Urinary bladder (tissue), 4 donors: ENCODE data around the gene PIEZO1. TPM values are rescaled to one million over a fixed set of nuclear protein-coding genes. Genes with fewer than 3 reads are reported as not detected.

ENCODE experiments used
- DNase-seq: peaks from one replicate; pipeline ENCODE4 v3.0.0-alpha.2; 2015; ENCODE audit errors: extremely low spot score
- H3K27ac ChIP-seq: one replicate; pipeline ENCODE4 v1.5.1; 2013; ENCODE audit warnings: low read depth, mild to moderate bottlenecking, moderate library complexity
- H3K36me3 ChIP-seq: one replicate; pipeline ENCODE4 v1.6.1; 2013; ENCODE audit warnings: mild to moderate bottlenecking, moderate library complexity; ENCODE audit not compliant: insufficient read depth
- H3K4me1 ChIP-seq: one replicate; pipeline ENCODE4 v1.6.1; 2013; ENCODE audit warnings: mild to moderate bottlenecking, moderate library complexity; ENCODE audit not compliant: insufficient read depth
- H3K4me3 ChIP-seq: one replicate; pipeline ENCODE4 v1.5.1; 2013; ENCODE audit warnings: low read depth, low read length
- whole genome bisulfite sequencing: extraction: QIAGEN DNeasy Blood & Tissue Kit; methylation state at CpG from one replicate; pipeline ENCODE4 v1.1.7; 2013; 5-methylcytosine and 5-hydroxymethylcytosine counted together
- polyA plus RNA-seq: library from polyadenylated mRNA; stranded (reverse); fragments of 200-250 nt; gene quantifications from one replicate; pipeline ENCODE4 v1.2.3, GENCODE V29; 2013
- total RNA-seq: library from RNA; depleted of rRNA; stranded (reverse); fragments of >200 nt; gene quantifications from one replicate; pipeline ENCODE4 v1.2.3, GENCODE V29; 2014
- donor health status: healthy with polysubstance abuse.
- donor health status: healthy.

The PIEZO1 gene
- total and polyA plus RNA-seq, 2 donors = 62.0 to 205 TPM

DNA sequence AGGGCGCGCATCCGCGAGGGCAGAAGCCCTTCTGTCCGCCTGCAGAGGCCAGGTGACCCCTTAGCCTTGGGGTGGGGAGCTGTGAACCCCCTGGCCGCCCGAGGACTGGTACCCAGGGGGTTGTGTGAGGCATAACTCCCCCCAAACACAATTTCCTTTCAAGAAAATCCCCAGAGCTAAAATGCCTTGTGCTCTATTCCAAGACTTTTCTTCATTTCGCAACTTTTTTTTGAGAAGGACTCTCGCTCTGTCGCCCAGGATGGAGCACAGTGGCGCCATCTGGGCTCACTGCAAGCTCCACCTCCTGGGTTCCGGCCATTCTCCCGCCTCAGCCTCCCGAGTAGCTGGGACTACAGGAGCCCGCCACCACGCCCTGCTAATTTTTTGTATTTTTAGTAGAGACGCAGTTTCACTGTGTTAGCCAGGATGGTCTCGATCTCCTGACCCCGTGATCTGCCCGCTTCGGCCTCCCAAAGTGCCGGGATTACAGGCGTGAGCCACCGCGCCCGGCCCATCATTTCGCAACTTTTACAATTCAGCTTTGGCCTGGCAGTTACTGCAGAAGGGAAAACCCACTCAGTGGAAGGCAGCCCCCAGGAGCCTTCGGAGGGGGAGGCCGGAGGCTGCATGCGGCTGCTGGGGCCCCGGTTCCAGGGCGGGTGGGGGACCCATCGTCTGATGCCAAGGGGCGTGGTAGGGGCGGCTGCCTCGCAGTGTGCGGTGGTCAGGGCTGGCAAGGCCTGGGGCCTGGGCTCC, 27.7 kb upstream of the PIEZO1 start:
- H3K36me3 ChIP-seq = peaks cover 2% of the 10 kb centered on the region
- peak overlapping the region; percentile 40 for H3K4me3 ChIP-seq
- H3K4me1 ChIP-seq = no peaks in the 10 kb centered on the region
- H3K27ac ChIP-seq = peak overlapping the region; percentile 77
- no peak for DNase-seq
- 47% methylated on average over 37 of the region's 37 CpGs for WGBS

DNA sequence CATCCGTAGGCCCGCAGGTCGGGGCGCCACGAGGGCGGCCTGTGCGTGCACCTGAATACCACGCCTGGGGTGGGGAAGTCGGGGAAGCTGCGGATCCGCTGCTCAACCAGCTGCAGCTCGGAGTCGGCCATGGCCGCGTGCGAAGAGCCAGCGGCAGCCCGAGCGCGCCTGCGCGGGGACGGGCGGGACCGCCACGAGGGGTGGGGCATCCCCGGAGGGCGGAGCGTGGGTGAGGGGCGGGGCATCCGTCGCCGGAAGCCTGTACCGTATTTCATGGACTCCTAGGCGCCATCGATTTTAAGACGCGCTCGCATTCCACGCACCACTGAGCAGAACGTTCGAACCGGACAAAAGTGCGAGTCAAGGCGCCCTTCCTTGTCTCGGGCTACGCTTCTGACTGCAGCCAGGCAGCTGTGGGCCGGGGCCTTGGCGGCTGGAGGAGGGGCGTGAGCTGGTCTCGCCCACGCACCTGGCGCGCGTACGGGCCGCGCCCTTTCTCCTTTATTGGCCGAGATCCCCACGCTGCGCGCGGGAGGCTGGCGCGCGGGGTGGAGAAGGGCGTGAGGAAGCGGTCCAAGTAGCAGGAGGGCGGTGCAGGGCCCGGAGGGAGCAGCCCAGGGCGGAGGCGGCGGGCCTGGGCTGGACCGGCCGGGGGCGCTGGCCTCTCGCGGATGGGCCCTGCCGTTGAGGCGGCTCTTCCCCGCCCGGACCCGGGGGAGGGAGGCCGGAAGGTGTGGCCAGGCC, 26.9 kb upstream of the PIEZO1 start, which contains the start of gene APRT:
APRT (minus strand) TSS at position 160 of the 744 bp plus-strand sequence; CDS start at position 131, 29 bp downstream.
- peak within 1 kb of the TSS; percentile 76 for H3K4me3 ChIP-seq
- peaks cover 2% of the 10 kb centered on the region for H3K36me3 ChIP-seq
- DNase-seq = peak; percentile 78
- no peaks in the 10 kb centered on the region for H3K4me1 ChIP-seq
- peak within 1 kb of the TSS; percentile 77 for H3K27ac ChIP-seq
- under 1% methylated on average over 84 of the region's 84 CpGs for WGBS

DNA sequence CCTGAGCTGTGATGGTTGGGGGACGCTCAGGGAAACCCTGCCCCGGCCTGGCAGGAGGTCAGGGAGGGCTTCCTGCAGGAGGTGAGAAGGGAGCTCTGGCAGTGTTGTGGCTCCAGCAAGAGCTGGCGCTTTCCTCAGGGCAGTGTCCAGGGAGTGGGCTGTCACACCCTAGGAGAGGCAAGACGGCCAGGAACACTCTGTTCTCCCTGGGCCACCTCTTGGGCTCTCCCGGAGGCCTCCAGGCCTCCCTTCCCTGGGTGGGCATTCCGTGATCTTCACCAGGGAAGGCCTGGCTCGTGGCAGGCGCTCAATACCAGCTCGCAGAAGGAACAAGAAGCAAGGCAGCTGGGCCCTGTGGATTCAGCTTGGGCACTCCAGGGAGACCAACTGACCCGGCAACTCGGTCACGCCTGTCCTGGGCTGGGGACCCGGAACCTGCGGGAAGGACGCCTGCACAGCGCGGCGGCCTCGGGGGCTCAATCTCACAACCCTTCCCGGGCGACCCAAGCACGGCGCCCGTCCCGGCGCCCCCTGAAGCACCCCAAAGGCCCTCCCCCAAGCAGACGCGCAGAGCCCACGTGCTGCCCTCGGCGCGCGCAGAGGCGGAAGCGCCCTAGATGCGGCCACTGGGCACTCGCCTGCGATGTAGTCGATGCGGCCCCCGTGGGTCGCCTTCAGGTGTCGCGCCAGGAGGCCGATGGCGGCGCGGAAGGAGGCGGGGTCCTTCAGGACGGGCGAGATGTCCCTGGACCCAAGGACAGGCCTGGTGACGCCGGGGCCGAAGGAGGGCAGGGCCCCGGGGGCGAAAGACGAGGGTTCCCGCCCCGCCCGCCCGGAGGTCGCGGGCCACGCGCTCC, 26.1 kb upstream of the PIEZO1 start:
- DNase-seq = no peak
- WGBS = under 1% methylated on average over 65 of the region's 65 CpGs
- H3K4me1 ChIP-seq = no peaks in the 10 kb centered on the region
- peaks cover 2% of the 10 kb centered on the region for H3K36me3 ChIP-seq
- H3K4me3 ChIP-seq = peak overlapping the region; percentile 76
- H3K27ac ChIP-seq = peak overlapping the region; percentile 73

DNA sequence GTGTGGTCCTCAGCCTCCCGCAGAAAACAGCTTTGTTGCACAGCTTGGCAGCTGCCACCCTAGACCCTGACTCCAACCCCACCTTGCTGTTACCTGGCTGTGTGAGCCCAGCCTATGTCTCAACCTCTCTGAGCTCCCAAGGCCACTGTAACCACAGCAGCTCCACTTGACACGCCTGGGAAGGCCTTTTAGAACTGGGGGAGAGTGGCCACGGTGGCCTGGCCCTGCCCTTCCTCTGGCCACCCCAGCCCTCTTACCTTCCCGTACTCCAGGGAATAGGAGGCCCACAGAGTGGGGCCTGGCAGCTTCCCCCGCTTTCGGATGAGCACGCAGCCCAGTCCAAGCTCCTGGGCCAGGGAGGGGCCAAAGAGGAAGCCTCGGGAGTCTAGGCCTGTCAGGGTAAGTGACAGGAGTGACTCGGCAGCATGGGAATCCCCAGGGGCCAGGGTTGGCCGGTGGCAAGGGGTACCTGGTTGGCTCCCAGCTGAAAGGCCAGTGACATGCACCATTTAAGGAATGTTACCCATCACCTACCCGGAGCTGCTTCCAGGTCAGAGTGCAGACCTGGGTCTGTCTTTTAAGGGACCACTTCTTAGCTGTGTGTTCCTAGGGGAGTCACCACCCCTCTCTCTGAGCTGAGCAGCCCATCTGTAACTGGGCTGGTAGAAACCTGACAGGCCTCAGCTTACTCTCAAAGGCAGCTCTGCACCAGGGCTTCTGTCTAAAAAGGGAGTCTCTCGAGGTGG, 25.3 kb upstream of the PIEZO1 start:
- H3K4me3 ChIP-seq = peak overlapping the region; percentile 76
- no peak for DNase-seq
- H3K4me1 ChIP-seq = no peaks in the 10 kb centered on the region
- H3K27ac ChIP-seq = no peak overlapping the region
- H3K36me3 ChIP-seq = peaks cover 2% of the 10 kb centered on the region
- WGBS = 27% methylated on average over 12 of the region's 12 CpGs

DNA sequence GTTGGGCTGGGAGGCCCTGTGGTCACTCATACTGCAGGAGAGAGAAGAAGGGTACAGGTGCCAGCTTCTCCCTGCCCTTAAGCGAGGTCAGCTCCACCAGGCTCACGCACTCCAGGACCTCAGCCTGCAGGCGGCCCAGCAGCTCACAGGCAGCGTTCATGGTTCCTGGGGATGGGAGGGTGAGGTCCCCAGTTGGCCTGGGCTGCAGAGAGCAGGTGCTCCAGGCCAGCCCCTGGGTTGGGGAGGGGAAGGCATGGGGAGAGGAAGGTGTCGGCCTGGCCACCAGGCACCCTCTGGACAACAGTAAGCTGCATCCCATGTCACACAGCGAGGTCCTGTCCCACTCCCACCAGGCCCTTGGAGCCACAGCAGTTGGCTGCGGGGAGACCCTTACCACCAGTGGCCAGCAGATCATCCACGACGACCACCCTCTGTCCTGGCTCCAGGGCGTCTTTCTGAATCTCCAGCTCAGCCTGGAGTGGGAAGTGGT, 24.7 kb upstream of the PIEZO1 start:
- 80% methylated on average over 10 of the region's 10 CpGs for WGBS
- Histone ChIP-seq H3K36me3 (peaks cover 2% of the 10 kb centered on the region), H3K27ac (no peak overlapping the region), H3K4me3 (no peak overlapping the region), H3K4me1 (no peaks in the 10 kb centered on the region)
- no peak for DNase-seq

DNA sequence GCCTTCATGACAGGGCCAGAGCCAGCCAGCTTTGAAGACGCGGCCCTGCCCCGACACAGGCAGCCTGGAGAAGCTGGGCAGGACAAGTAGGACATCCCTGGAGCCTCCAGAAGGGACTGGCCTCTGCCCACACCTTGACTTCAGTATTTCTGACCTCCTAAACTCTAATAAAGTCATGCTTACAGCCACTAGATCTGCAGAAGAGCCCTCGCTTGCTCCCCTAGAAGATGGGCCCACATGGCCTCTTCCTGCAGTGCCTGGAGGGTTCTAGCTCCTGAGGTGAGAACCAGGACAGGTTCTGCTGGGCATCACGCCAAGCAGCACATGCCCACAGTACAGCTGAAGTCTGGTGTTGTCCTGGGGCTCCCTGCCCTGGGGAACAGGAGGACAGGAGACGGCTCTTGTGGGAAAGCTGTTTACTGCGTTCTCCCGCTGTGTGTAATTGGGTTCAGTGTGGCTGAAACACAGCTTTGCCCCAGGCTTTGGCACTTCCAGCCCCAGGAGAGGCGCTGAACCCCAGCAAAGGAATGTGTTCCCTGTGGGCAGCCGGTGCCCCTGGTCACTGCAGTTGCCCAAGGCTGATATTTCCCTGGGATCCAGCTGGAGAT, 24.2 kb upstream of the PIEZO1 start:
- Histone ChIP-seq H3K27ac (no peak overlapping the region), H3K4me1 (no peaks in the 10 kb centered on the region)
- 89% methylated on average over 10 of the region's 10 CpGs for WGBS

DNA sequence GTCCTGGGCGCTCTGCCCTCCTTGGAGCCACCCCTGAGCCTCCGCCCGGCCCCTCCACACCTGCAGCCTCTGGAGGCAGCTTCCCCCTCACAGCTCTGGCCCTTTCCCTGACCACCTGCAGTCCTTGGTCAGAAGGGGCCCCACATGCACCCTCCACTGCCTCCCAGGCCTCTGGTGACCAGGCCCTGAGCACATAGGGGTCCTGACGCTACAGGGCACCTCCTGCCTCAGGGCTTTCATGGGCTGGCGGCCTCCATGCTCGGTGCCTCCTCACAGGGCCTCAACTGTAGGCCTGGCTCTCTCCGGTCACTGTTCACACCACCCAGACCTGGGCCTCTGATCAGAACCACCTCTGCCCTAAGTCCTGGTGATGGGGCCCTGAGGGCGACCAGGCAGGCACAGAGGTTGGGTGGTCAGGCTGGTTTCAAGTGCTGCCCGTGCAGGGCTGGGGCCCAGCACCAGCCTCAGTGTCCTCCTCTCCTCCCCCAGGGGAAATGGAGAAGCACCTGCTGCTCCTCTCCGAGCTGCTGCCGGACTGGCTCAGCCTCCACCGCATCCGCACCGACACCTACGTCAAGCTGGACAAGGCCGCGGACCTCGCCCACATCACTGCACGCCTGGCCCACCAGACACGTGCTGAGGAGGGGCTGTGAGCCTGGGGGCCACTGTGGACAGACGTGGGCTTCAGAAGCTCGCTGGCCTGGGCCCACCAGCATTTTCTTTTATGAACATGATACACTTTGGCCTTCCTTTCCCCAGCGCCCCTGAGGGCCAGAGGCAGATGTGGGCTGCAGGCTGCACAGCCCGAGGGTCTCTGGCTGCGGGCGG, 22.8 kb upstream of the PIEZO1 start:
- Histone ChIP-seq H3K4me1 (no peaks in the 10 kb centered on the region), H3K36me3 (peaks cover 2% of the 10 kb centered on the region), H3K4me3 (no peak overlapping the region), H3K27ac (no peak overlapping the region)
- no peak for DNase-seq
- WGBS = 88% methylated on average over 26 of the region's 26 CpGs

More for the DNA sequence above, 24.2 kb upstream of the PIEZO1 start:
- H3K4me3 ChIP-seq = no peak overlapping the region
- DNase-seq = no peak
- peaks cover 2% of the 10 kb centered on the region for H3K36me3 ChIP-seq

DNA sequence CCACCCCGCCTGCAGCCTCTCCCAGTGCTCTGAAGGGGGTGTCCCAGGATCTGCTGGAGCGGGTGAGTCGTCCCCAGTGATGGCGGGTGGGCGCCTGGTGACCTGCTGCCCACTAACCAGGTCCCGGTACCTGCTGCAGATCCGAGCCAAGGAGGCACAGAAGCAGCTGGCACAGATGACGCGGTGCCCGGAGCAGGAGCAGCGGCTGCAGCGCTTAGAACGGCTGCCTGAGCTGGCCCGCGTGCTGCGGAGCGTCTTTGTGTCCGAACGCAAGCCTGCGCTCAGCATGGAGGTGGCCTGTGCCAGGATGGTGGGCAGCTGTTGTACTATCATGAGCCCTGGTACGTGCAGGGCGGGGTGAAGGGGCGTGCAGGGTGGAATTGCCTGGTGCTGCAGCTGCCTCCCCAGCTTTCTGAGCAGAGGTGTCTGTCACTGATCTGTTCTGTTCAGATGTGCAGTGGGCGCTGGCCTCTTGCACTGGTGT, 22.2 kb upstream of the PIEZO1 start:
- Histone ChIP-seq H3K27ac (no peak overlapping the region), H3K36me3 (peaks cover 2% of the 10 kb centered on the region), H3K4me1 (no peaks in the 10 kb centered on the region), H3K4me3 (no peak overlapping the region)
- WGBS = 88% methylated on average over 24 of the region's 24 CpGs
- no peak for DNase-seq

DNA sequence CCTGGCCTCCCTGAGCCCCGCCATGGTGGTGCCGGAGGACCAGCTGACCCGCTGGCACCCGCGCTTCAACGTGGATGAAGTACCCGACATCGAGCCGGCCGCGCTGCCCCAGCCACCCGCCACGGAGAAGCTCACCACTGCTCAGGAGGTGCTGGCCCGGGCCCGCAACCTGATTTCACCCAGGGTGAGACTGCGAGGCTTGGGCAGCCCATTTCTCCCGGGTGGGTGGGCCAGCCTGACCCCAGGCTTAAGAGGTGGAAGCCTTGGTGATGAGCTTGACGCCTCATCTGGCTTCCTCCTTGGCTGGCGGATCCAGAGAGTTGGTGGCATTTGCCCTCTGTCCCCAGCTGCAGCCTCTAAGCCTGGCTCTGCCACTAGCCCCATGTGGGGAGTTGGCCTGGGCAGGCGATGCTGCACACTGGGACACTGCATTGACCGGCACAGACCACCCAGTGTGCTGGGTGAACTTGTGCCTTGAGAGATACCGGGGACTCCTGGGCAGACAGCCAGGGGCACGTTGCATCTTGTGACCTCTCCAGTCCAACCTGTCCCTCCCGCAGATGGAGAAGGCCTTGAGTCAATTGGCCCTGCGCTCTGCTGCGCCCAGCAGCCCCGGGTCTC, 21.6 kb upstream of the PIEZO1 start:
- WGBS = 82% methylated on average over 27 of the region's 27 CpGs
- H3K27ac ChIP-seq = no peak overlapping the region
- no peak overlapping the region for H3K4me3 ChIP-seq
- H3K4me1 ChIP-seq = no peaks in the 10 kb centered on the region
- peaks cover 2% of the 10 kb centered on the region for H3K36me3 ChIP-seq
- no peak for DNase-seq

DNA sequence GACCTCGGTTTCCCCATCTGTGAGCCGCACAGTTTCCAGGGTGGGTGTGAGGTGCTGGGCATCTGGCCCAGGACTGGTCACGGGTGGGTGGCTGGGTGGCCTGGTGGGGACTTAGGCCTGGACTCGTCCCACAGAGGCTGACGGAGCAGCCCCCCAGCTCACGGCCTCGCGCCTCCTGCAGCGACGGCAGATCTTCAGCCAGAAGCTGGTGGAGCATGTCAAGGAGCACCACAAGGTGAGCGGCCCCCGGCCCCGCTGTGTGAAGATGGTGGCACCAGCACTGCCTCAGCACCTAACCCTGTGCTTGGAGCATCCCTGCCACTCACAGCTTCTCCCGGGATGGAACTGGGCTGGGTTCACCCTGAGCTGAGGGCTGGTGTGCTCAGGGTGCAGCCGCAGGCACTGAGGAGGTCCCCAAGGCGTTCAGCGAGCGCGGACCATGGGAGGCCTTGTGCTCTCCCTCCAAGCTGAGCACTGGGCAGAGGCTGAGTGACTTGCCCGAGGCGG, 20.9 kb upstream of the PIEZO1 start:
- peaks cover 2% of the 10 kb centered on the region for H3K36me3 ChIP-seq
- DNase-seq = no peak
- H3K27ac ChIP-seq = no peak overlapping the region
- H3K4me1 ChIP-seq = no peaks in the 10 kb centered on the region
- H3K4me3 ChIP-seq = no peak overlapping the region
- 89% methylated on average over 21 of the region's 21 CpGs for WGBS

DNA sequence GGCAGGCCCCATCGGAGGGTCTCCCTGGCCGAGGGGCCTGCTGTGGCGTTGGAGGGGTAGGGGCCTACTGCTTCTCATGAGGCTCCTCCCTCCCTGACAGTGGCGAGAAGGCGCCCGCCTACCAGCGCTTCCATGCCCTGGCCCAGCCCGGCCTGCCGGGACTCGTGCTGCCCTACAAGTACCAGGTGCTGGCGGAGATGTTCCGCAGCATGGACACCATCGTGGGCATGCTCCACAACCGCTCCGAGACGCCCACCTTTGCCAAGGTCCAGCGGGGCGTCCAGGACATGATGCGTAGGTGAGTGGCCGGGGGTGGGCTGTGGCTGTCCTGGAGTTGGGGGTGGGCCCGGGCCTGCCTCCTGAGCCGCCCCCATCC, 20.3 kb upstream of the PIEZO1 start:
- no peak for DNase-seq
- H3K4me3 ChIP-seq = no peak overlapping the region
- WGBS = 84% methylated on average over 22 of the region's 22 CpGs

More for the DNA sequence above, 20.3 kb upstream of the PIEZO1 start:
- Histone ChIP-seq H3K27ac (no peak overlapping the region), H3K4me1 (no peaks in the 10 kb centered on the region), H3K36me3 (peaks cover 2% of the 10 kb centered on the region)
